Uterus (tissue), 2 donors: Measurements from ENCODE around the gene MRAP.

ENCODE experiments used
- POLR2A ChIP-seq, 2 donors: fragments of 450-650 bp; IDR thresholded peaks; one replicate each; pipeline ENCODE4 v1.6.1; 2016; ENCODE audit warnings: antibody characterized with exemption in 2 of 2, mild to moderate bottlenecking in 1 of 2, moderate library complexity in 1 of 2
- TF ChIP-seq, protein P1 (sequence below), 4 experiments: fragments of 200-600 bp in 2 of 4; fragments of 450-650 bp in 2 of 4; sonication (generic) in 2 of 4; IDR thresholded peaks; one replicate each; pipeline ENCODE4 v1.5.1; 2016 to 2019; ENCODE audit warnings: antibody characterized with exemption in 4 of 4, mild to moderate bottlenecking in 2 of 4, moderate library complexity in 1 of 4

DNA sequence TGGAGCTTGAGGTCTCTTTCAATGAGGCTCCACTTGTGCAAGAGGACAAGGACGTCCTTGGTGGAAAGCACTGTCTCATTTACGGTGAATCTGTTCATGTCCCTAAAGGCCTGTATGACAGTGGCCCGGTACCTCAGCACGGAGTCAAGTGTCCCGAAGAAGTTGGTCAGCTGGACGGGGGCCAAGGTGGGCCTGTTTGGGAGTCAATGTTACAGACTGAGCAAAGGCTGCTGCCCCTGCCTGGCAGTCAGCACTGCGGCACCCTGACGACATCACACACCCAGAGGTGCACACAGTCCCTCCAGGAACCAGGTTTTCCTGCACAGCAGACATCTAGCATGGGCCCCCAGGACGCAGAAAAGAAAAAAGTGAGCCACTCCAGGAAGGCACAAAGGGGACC lies 19.1 kb downstream of the MRAP start:
- TF ChIP-seq, protein P1, sequence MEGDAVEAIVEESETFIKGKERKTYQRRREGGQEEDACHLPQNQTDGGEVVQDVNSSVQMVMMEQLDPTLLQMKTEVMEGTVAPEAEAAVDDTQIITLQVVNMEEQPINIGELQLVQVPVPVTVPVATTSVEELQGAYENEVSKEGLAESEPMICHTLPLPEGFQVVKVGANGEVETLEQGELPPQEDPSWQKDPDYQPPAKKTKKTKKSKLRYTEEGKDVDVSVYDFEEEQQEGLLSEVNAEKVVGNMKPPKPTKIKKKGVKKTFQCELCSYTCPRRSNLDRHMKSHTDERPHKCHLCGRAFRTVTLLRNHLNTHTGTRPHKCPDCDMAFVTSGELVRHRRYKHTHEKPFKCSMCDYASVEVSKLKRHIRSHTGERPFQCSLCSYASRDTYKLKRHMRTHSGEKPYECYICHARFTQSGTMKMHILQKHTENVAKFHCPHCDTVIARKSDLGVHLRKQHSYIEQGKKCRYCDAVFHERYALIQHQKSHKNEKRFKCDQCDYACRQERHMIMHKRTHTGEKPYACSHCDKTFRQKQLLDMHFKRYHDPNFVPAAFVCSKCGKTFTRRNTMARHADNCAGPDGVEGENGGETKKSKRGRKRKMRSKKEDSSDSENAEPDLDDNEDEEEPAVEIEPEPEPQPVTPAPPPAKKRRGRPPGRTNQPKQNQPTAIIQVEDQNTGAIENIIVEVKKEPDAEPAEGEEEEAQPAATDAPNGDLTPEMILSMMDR (IDR thresholded peaks at IDR 0.05), result no peak
- TF ChIP-seq POLR2A (IDR thresholded peaks at IDR 0.05), result no peak
